Epithelial cell of alveolus of lung (primary cell): ENCODE data around the gene USP32. TPM values are rescaled to one million over a fixed set of nuclear protein-coding genes. Genes with fewer than 3 reads are reported as not detected.

Source experiments
- total RNA-seq: library from RNA; depleted of rRNA; stranded (reverse); fragments of >200 nt; gene quantifications from 2 replicates; pipeline ENCODE4 v1.2.1, GENCODE V29; 2015

USP32 gene
- 28.6 and 31.9 TPM in 2 replicates for total RNA-seq

GRCh38 chr17:60392042-60392844 lies at the start of gene USP32:
USP32 (minus strand) TSS chr17:60392133; CDS start chr17:60391939, 194 bp downstream.

GRCh38 chr17:60422162-60422665 lies 30.3 kb upstream of the USP32 start, which contains the start of gene CHCT1:
CHCT1 (plus strand) TSS chr17:60422489; CDS start chr17:60422593, 104 bp downstream.

GRCh38 chr17:60149691-60150582 lies 242.0 kb downstream of the USP32 start, which contains the start of gene CA4:
CA4 (plus strand) TSS chr17:60149973; CDS start chr17:60150035, 62 bp downstream.

Other genes with a start within 250 kb of the USP32 start
- not detected in 2 replicates for gene CA4, start 242.2 kb downstream of the USP32 start, total RNA-seq
- gene CHCT1, start 30.4 kb upstream of the USP32 start, total RNA-seq: not detected in 2 replicates
- 16.9 and 29.5 TPM in 2 replicates for gene APPBP2, start 134.1 kb upstream of the USP32 start, total RNA-seq
- gene PPM1D, start 208.1 kb upstream of the USP32 start, total RNA-seq: 8.9 and 17.3 TPM in 2 replicates